Nephron progenitor cell (in vitro differentiated cells): ENCODE data around the gene CCL20.
"Not testable (repeated sequence)": the region's sequence is repeated elsewhere in the genome, so short reads cannot be mapped to it uniquely, and the experiment has no call there.

ENCODE experiments used
- DNase-seq: peaks from one replicate; pipeline ENCODE4 v3.0.0; 2021
- H3K27ac Mint-ChIP-seq: 2 replicates; pipeline ENCODE4 v1.8.0; 2021; ENCODE audit warnings: mild to moderate bottlenecking, moderate library complexity, mixed read lengths
- H3K27me3 Mint-ChIP-seq: 2 replicates; pipeline ENCODE4 v1.8.0; 2021; ENCODE audit warnings: mild to moderate bottlenecking, low read depth, mixed read lengths; ENCODE audit not compliant: poor library complexity
- H3K36me3 Mint-ChIP-seq: 2 replicates; pipeline ENCODE4 v1.8.0; 2021; ENCODE audit warnings: low read depth, mixed read lengths
- H3K4me1 Mint-ChIP-seq: 2 replicates; pipeline ENCODE4 v1.8.0; 2021; ENCODE audit warnings: mixed read lengths
- H3K4me3 Mint-ChIP-seq: 2 replicates; pipeline ENCODE4 v1.8.0; 2021; ENCODE audit warnings: mild to moderate bottlenecking, moderate library complexity, mixed read lengths
- H3K9me3 Mint-ChIP-seq: 2 replicates; pipeline ENCODE4 v1.8.0; 2021; ENCODE audit warnings: mild to moderate bottlenecking, moderate library complexity, mixed read lengths
- CTCF ChIP-seq: fragments of 200-600 bp; sonication (generic); IDR thresholded peaks from 2 replicates; pipeline ENCODE4 v1.5.0; 2021; ENCODE audit warnings: antibody characterized with exemption

Gene CCL20

GRCh38 chr2:227829337-227829736, 15.7 kb downstream of the CCL20 start:
- Mint-ChIP-seq H3K4me3 (no peak overlapping the region), H3K27ac (no peak overlapping the region), H3K27me3 (peaks cover 6% of the 10 kb centered on the region), H3K4me1 (no peaks in the 10 kb centered on the region), H3K36me3 (no peaks in the 10 kb centered on the region), H3K9me3 (no peaks in the 10 kb centered on the region)
- no peak for DNase-seq
- TF ChIP-seq CTCF, result no peak

- no peaks in the 10 kb centered on the region for H3K36me3 Mint-ChIP-seq
- DNase-seq, result no peak
- no peaks in the 10 kb centered on the region for H3K4me1 Mint-ChIP-seq
- H3K27me3 Mint-ChIP-seq, result peaks cover 6% of the 10 kb centered on the region
- no peak for TF ChIP-seq CTCF
- H3K9me3 Mint-ChIP-seq, result peaks cover 24% of the 10 kb centered on the region
- H3K27ac Mint-ChIP-seq, result no peak overlapping the region
- H3K4me3 Mint-ChIP-seq, result no peak overlapping the region
These were observed 20.8 kb downstream of the CCL20 start for GRCh38 chr2:227834423-227834822.

GRCh38 chr2:227834916-227835650, 21.4 kb downstream of the CCL20 start:
- Mint-ChIP-seq H3K4me1 (no peaks in the 10 kb centered on the region), H3K27me3 (peaks cover 6% of the 10 kb centered on the region), H3K27ac (no peak overlapping the region), H3K36me3 (no peaks in the 10 kb centered on the region), H3K9me3 (peaks cover 24% of the 10 kb centered on the region), H3K4me3 (no peak overlapping the region)
- no peak for TF ChIP-seq CTCF
- no peak for DNase-seq

GRCh38 chr2:227839339-227840129, 25.9 kb downstream of the CCL20 start:
- not testable (repeated sequence) for DNase-seq, H3K36me3 Mint-ChIP-seq, H3K27ac Mint-ChIP-seq, H3K4me3 Mint-ChIP-seq, H3K27me3 Mint-ChIP-seq, H3K4me1 Mint-ChIP-seq
- peaks cover 33% of the 10 kb centered on the region for H3K9me3 Mint-ChIP-seq

- Mint-ChIP-seq H3K27me3 (peaks cover 4% of the 10 kb centered on the region), H3K27ac (no peak overlapping the region), H3K4me1 (peaks cover 19% of the 10 kb centered on the region), H3K9me3 (peaks cover 11% of the 10 kb centered on the region), H3K4me3 (no peak overlapping the region), H3K36me3 (no peaks in the 10 kb centered on the region)
- DNase-seq, result no peak
- TF ChIP-seq CTCF, result no peak
These were observed 33.2 kb downstream of the CCL20 start for GRCh38 chr2:227846831-227847230.

- no peak for DNase-seq
- peaks cover 7% of the 10 kb centered on the region for H3K9me3 Mint-ChIP-seq
- peak overlapping the region; percentile 6 for H3K27ac Mint-ChIP-seq
- no peaks in the 10 kb centered on the region for H3K36me3 Mint-ChIP-seq
- peaks cover 28% of the 10 kb centered on the region for H3K4me1 Mint-ChIP-seq
- H3K27me3 Mint-ChIP-seq, result peaks cover 8% of the 10 kb centered on the region
- TF ChIP-seq CTCF, result no peak
- no peak overlapping the region for H3K4me3 Mint-ChIP-seq
These were observed 34.5 kb downstream of the CCL20 start for GRCh38 chr2:227848146-227848545.
